HG03521 (cell line): ENCODE measurements around the gene SLIT2.
A peak's percentile ranks its signal among the peaks of the same experiment; 100 is the strongest.

Source experiments
- ATAC-seq: cut with Tn5 transposase; IDR thresholded peaks from one replicate; pipeline ENCODE4 v1.9.1; 2021; ENCODE audit warnings: mild to moderate bottlenecking, moderate library complexity; ENCODE audit not compliant: unreplicated experiment

The SLIT2 gene

GRCh38 chr4:20251796-20252655 is at the start of gene SLIT2:
Gene SLIT2 (plus strand): TSS chr4:20251905. CDS start chr4:20253816, 1,911 bp downstream.
- peak; percentile 81 for ATAC-seq

GRCh38 chr4:20203508-20203907 is 48.2 kb upstream of the SLIT2 start:
- ATAC-seq = no peak

GRCh38 chr4:20217521-20217920 is 34.2 kb upstream of the SLIT2 start:
- no peak for ATAC-seq

GRCh38 chr4:20217951-20218350 is 33.8 kb upstream of the SLIT2 start:
- no peak for ATAC-seq

GRCh38 chr4:20219521-20219920 is 32.2 kb upstream of the SLIT2 start:
- ATAC-seq = no peak

- no peak for ATAC-seq
These were observed 13.7 kb upstream of the SLIT2 start for GRCh38 chr4:20237894-20238537.

GRCh38 chr4:20248155-20248558 is 3.5 kb upstream of the SLIT2 start:
- no peak for ATAC-seq

- no peak for ATAC-seq
These were observed 2.4 kb upstream of the SLIT2 start for GRCh38 chr4:20249333-20249732.

GRCh38 chr4:20251031-20251795 is 492 bp upstream of the SLIT2 start:
- no peak for ATAC-seq

GRCh38 chr4:20252656-20253282 is 1.1 kb downstream of the SLIT2 start:
- no peak for ATAC-seq

- ATAC-seq = no peak
These were observed 1.6 kb downstream of the SLIT2 start for GRCh38 chr4:20253283-20253734.

- no peak for ATAC-seq
These were observed 2.2 kb downstream of the SLIT2 start for GRCh38 chr4:20253735-20254409.

- no peak for ATAC-seq
These were observed 3.0 kb downstream of the SLIT2 start for GRCh38 chr4:20254511-20255250.

- ATAC-seq = no peak
These were observed 3.5 kb downstream of the SLIT2 start for GRCh38 chr4:20255251-20255586.

GRCh38 chr4:20255823-20256222 is 4.1 kb downstream of the SLIT2 start:
- ATAC-seq = no peak

GRCh38 chr4:20256381-20256881 is 4.7 kb downstream of the SLIT2 start:
- no peak for ATAC-seq

- no peak for ATAC-seq
These were observed 8.0 kb downstream of the SLIT2 start for GRCh38 chr4:20259707-20260106.

- ATAC-seq = no peak
These were observed 9.1 kb downstream of the SLIT2 start for GRCh38 chr4:20260821-20261220.

GRCh38 chr4:20262221-20262620 is 10.5 kb downstream of the SLIT2 start:
- ATAC-seq = no peak

- ATAC-seq = no peak
These were observed 13.0 kb downstream of the SLIT2 start for GRCh38 chr4:20264688-20265087.
